ENCODE measurements around the gene ARMC8. TPM values are rescaled to one million over a fixed set of nuclear protein-coding genes. Genes with fewer than 3 reads are reported as not detected.
A peak's percentile ranks its signal among the peaks of the same experiment; 100 is the strongest.

Gene ARMC8
- total RNA-seq, 1 donor, result 59.0 TPM

DNA sequence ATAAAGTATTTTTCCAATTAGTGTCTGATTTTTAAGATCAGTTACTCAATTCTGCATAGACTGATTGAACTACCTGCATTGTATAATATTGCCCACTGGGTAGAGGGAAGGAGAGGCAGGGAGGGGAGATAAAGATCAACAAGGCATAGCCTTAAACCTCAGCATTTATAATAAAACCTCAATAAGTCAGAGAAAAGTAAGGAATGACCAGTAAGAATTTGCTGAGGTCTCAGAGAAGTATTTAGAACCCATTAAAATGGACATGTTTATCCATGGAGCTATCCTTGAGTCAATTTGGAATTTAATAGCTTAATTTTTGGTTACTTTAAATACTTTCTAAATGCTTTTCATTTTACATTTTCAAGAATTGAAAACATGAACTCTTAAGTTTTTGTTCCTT is 62.5 kb downstream of the ARMC8 start:
- Histone ChIP-seq H3K36me3 (ENCODE audit: insufficient read depth, low read length) (peaks cover 13% of the 10 kb centered on the region), H3K4me1 (ENCODE audit: insufficient read depth, low read length) (no peaks in the 10 kb centered on the region), H3K4me3 (ENCODE audit: insufficient read depth, low read length) (no peak overlapping the region), H3K79me2 (ENCODE audit: insufficient read depth, low read length) (no peaks in the 10 kb centered on the region), H3K9me3 (ENCODE audit: low read depth, low read length) (no peaks in the 10 kb centered on the region), H3K4me2 (ENCODE audit: insufficient read depth, low read length) (no peak overlapping the region), H3K27me3 (ENCODE audit: insufficient read depth, low read length) (no peaks in the 10 kb centered on the region), H3K27ac (ENCODE audit: low read depth, low read length) (no peak overlapping the region), H2AFZ (ENCODE audit: low read length) (no peak overlapping the region), H4K20me1 (ENCODE audit: insufficient read depth, low read length) (no peaks in the 10 kb centered on the region)
- TF ChIP-seq, protein P1, sequence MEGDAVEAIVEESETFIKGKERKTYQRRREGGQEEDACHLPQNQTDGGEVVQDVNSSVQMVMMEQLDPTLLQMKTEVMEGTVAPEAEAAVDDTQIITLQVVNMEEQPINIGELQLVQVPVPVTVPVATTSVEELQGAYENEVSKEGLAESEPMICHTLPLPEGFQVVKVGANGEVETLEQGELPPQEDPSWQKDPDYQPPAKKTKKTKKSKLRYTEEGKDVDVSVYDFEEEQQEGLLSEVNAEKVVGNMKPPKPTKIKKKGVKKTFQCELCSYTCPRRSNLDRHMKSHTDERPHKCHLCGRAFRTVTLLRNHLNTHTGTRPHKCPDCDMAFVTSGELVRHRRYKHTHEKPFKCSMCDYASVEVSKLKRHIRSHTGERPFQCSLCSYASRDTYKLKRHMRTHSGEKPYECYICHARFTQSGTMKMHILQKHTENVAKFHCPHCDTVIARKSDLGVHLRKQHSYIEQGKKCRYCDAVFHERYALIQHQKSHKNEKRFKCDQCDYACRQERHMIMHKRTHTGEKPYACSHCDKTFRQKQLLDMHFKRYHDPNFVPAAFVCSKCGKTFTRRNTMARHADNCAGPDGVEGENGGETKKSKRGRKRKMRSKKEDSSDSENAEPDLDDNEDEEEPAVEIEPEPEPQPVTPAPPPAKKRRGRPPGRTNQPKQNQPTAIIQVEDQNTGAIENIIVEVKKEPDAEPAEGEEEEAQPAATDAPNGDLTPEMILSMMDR (IDR thresholded peaks at IDR 0.05; ENCODE audit: extremely low read depth, low read depth, low read length), result no peak
- no peak for DNase-seq (ENCODE audit: insufficient read length, low spot score, missing footprints)

DNA sequence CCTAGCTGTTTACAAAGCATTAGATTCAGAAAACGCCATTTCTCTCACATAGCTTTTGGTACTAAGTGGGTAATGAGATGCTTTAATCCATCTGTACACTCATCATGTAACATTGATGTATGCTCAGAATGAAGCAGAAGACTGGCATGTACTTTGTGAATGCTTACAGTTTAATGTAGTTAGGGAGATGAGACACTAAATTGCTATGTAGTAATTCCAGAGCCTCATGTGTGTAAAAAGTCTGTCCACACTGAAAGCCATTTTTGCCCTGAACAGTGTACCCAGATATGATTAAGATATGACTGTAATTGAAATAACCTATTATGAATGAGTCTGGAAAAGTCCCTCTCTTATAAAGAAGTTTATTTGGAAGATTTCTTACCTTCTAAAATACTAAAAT is 66.5 kb downstream of the ARMC8 start:
- no peak overlapping the region for H3K4me3 ChIP-seq (ENCODE audit: insufficient read depth, low read length)
- H3K9me3 ChIP-seq (ENCODE audit: low read depth, low read length), result no peaks in the 10 kb centered on the region
- peaks cover 8% of the 10 kb centered on the region for H3K4me1 ChIP-seq (ENCODE audit: insufficient read depth, low read length)
- TF ChIP-seq, protein P1 (IDR thresholded peaks at IDR 0.05; ENCODE audit: extremely low read depth, low read depth, low read length), result no peak
- no peak overlapping the region for H3K27ac ChIP-seq (ENCODE audit: low read depth, low read length)
- no peak for DNase-seq (ENCODE audit: insufficient read length, low spot score, missing footprints)
- no peaks in the 10 kb centered on the region for H3K36me3 ChIP-seq (ENCODE audit: insufficient read depth, low read length)
- no peaks in the 10 kb centered on the region for H3K79me2 ChIP-seq (ENCODE audit: insufficient read depth, low read length)
- H3K4me2 ChIP-seq (ENCODE audit: insufficient read depth, low read length), result no peak overlapping the region
- no peaks in the 10 kb centered on the region for H3K27me3 ChIP-seq (ENCODE audit: insufficient read depth, low read length)
- H2AFZ ChIP-seq (ENCODE audit: low read length), result no peak overlapping the region
- no peaks in the 10 kb centered on the region for H4K20me1 ChIP-seq (ENCODE audit: insufficient read depth, low read length)

DNA sequence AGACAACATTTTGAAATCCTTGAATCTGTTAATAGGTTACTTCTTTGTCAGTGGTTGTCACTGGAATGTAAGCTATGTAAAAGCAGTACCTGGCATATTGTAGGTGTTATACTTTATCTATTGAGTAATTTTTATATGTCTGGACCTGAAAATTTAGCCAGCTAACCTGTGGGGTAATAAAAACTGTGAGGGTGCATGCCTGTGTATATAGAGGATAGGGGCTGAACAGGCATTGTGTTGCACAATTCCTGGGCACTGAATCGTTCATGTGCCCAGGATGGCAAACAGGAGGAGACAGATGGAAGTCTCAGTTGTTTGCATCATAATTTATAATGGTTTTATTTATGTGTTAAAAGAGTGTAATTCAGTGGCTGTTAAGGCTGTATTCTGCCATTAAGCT is 67.1 kb downstream of the ARMC8 start:
- H3K4me3 ChIP-seq (ENCODE audit: insufficient read depth, low read length), result no peak overlapping the region
- H4K20me1 ChIP-seq (ENCODE audit: insufficient read depth, low read length), result no peaks in the 10 kb centered on the region
- H3K79me2 ChIP-seq (ENCODE audit: insufficient read depth, low read length), result no peaks in the 10 kb centered on the region
- DNase-seq (ENCODE audit: insufficient read length, low spot score, missing footprints), result no peak
- no peak overlapping the region for H2AFZ ChIP-seq (ENCODE audit: low read length)
- no peaks in the 10 kb centered on the region for H3K27me3 ChIP-seq (ENCODE audit: insufficient read depth, low read length)
- no peaks in the 10 kb centered on the region for H3K9me3 ChIP-seq (ENCODE audit: low read depth, low read length)
- TF ChIP-seq, protein P1 (IDR thresholded peaks at IDR 0.05; ENCODE audit: extremely low read depth, low read depth, low read length), result no peak
- no peaks in the 10 kb centered on the region for H3K36me3 ChIP-seq (ENCODE audit: insufficient read depth, low read length)
- H3K27ac ChIP-seq (ENCODE audit: low read depth, low read length), result no peak overlapping the region
- H3K4me1 ChIP-seq (ENCODE audit: insufficient read depth, low read length), result peaks cover 8% of the 10 kb centered on the region
- no peak overlapping the region for H3K4me2 ChIP-seq (ENCODE audit: insufficient read depth, low read length)

DNA sequence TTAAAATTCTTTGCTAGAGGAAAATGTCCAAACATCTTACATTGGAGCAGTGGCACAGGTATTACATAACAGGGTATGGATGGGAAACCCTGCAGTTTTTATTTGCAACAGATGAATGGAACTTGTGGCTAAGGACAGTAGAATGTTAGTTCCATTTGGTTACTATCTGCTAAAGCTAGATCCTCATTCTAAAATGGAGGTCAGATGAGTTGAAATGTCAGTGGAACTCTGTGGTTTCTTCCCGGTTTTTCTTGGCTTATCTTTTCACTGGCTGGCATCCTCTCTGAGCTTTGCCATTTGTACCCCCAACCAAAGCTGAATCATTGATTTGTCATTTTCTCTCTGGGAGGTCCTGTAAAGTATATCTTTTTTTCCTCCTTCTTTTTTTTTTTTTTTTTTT is 68.9 kb downstream of the ARMC8 start:
- no peaks in the 10 kb centered on the region for H3K27me3 ChIP-seq (ENCODE audit: insufficient read depth, low read length)
- H2AFZ ChIP-seq (ENCODE audit: low read length), result no peak overlapping the region
- H3K4me3 ChIP-seq (ENCODE audit: insufficient read depth, low read length), result no peak overlapping the region
- no peaks in the 10 kb centered on the region for H3K79me2 ChIP-seq (ENCODE audit: insufficient read depth, low read length)
- H3K9me3 ChIP-seq (ENCODE audit: low read depth, low read length), result no peaks in the 10 kb centered on the region
- no peaks in the 10 kb centered on the region for H4K20me1 ChIP-seq (ENCODE audit: insufficient read depth, low read length)
- no peak overlapping the region for H3K27ac ChIP-seq (ENCODE audit: low read depth, low read length)
- H3K4me2 ChIP-seq (ENCODE audit: insufficient read depth, low read length), result peak overlapping the region; percentile 31
- no peaks in the 10 kb centered on the region for H3K36me3 ChIP-seq (ENCODE audit: insufficient read depth, low read length)
- peak; percentile 72 for DNase-seq (ENCODE audit: insufficient read length, low spot score, missing footprints)
- H3K4me1 ChIP-seq (ENCODE audit: insufficient read depth, low read length), result peaks cover 8% of the 10 kb centered on the region
- TF ChIP-seq, protein P1 (IDR thresholded peaks at IDR 0.05; ENCODE audit: extremely low read depth, low read depth, low read length), result no peak
